AG09309 (cell line): ENCODE results near the gene NPAS4.
"Not testable (repeated sequence)": the region's sequence is repeated elsewhere in the genome, so short reads cannot be mapped to it uniquely, and the experiment has no call there.

ENCODE experiments used
- DNase-seq: peaks from one replicate; pipeline ENCODE4 v3.0.0-alpha.2; 2010; ENCODE audit warnings: low read depth
- H3K4me3 ChIP-seq: 2 replicates; pipeline ENCODE4 v1.5.1; 2011; ENCODE audit warnings: mild to moderate bottlenecking, low read depth, low read length, moderate library complexity; ENCODE audit not compliant: control insufficient read depth
- CTCF ChIP-seq: IDR thresholded peaks from 2 replicates; pipeline ENCODE4 v1.5.1; 2011; ENCODE audit warnings: mild to moderate bottlenecking, low read depth, low read length, inconsistent platforms; ENCODE audit not compliant: insufficient read depth, control insufficient read depth; ENCODE audit errors: missing control alignments

The NPAS4 gene

GRCh38 chr11:66428933-66429332, 8.1 kb downstream of the NPAS4 start:
- H3K4me3 ChIP-seq, result no peak overlapping the region
- TF ChIP-seq CTCF, result no peak
- no peak for DNase-seq

GRCh38 chr11:66429983-66430602, 9.3 kb downstream of the NPAS4 start:
- no peak for DNase-seq
- peak; percentile 88 for TF ChIP-seq CTCF
- no peak overlapping the region for H3K4me3 ChIP-seq

GRCh38 chr11:66431287-66431686, 10.5 kb downstream of the NPAS4 start:
- DNase-seq, H3K4me3 ChIP-seq: not testable (repeated sequence)

GRCh38 chr11:66431871-66432329, 11.1 kb downstream of the NPAS4 start:
- H3K4me3 ChIP-seq, DNase-seq: not testable (repeated sequence)

GRCh38 chr11:66432597-66432996, 11.8 kb downstream of the NPAS4 start:
- no peak for DNase-seq
- TF ChIP-seq CTCF, result no peak

GRCh38 chr11:66437979-66438503, 17.2 kb downstream of the NPAS4 start:
- H3K4me3 ChIP-seq, result peak overlapping the region; percentile 87
- TF ChIP-seq CTCF, result no peak
- DNase-seq, result no peak

More at GRCh38 chr11:66432597-66432996, 11.8 kb downstream of the NPAS4 start:
- no peak overlapping the region for H3K4me3 ChIP-seq

- H3K4me3 ChIP-seq, result peak within 1 kb of the TSS; percentile 87
- peak; percentile 73 for DNase-seq
- peak; percentile 70 for TF ChIP-seq CTCF
Measured at GRCh38 chr11:66438504-66439466, 17.9 kb downstream of the NPAS4 start, which contains the start of gene MRPL11. Gene MRPL11, minus strand, starts transcription at chr11:66438848. Its CDS starts 94 bp downstream, at chr11:66438754.

GRCh38 chr11:66440101-66440939, 19.5 kb downstream of the NPAS4 start:
- not testable (repeated sequence) for DNase-seq, H3K4me3 ChIP-seq

GRCh38 chr11:66440940-66441282, 20.1 kb downstream of the NPAS4 start:
- not testable (repeated sequence) for H3K4me3 ChIP-seq, DNase-seq
